K562 (cell line): ENCODE measurements around the gene DYNC1H1. TPM values are rescaled to one million over a fixed set of nuclear protein-coding genes. Genes with fewer than 3 reads are reported as not detected.
A peak's percentile ranks its signal among the peaks of the same experiment; 100 is the strongest.

Experiments
- CBX1 ChIP-seq: sonication (generic); IDR thresholded peaks from 2 replicates; pipeline ENCODE4 v1.6.1; 2016; ENCODE audit warnings: antibody characterized with exemption, low read depth, mild to moderate bottlenecking
- ELF1 ChIP-seq: fragments of 200-800 bp; sonication (Bioruptor generic); IDR thresholded peaks from 2 replicates; pipeline ENCODE4 v1.6.1; 2016; ENCODE audit warnings: missing genetic modification characterization, missing compliant biosample characterization
- EP400 ChIP-seq: fragments of 450-650 bp; IDR thresholded peaks from 2 replicates; pipeline ENCODE4 v1.6.1; 2017; ENCODE audit warnings: antibody characterized with exemption, mild to moderate bottlenecking, moderate library complexity
- ETV5 ChIP-seq: sonication (generic); formaldehyde crosslinking; IDR thresholded peaks from 2 replicates; pipeline ENCODE4 v1.4.0; 2020; ENCODE audit warnings: low read depth, mild to moderate bottlenecking, missing genetic modification reagents
- GABPB1 ChIP-seq: sonication (generic); formaldehyde crosslinking; IDR thresholded peaks from 2 replicates; pipeline ENCODE4 v1.8.0; 2022; ENCODE audit warnings: mild to moderate bottlenecking, missing genetic modification reagents
- GTF2F1 ChIP-seq: IDR thresholded peaks from 2 replicates; pipeline ENCODE4 v1.6.1; 2011; ENCODE audit warnings: low read depth, low read length, improper control_type of control experiment
- IRF2 ChIP-seq: sonication (generic); formaldehyde crosslinking; IDR thresholded peaks from 2 replicates; pipeline ENCODE4 v1.8.1; 2022; ENCODE audit warnings: mild to moderate bottlenecking, missing genetic modification reagents
- MGA ChIP-seq: fragments of 450-650 bp; IDR thresholded peaks from 2 replicates; pipeline ENCODE4 v1.6.1; 2016; ENCODE audit warnings: mild to moderate bottlenecking, moderate library complexity
- NFIC ChIP-seq: fragments of 450-650 bp; IDR thresholded peaks from 2 replicates; pipeline ENCODE4 v1.6.1; 2017; ENCODE audit warnings: mild to moderate bottlenecking, inconsistent platforms
- POLR2A ChIP-seq: fragments of 450-650 bp; conservative IDR thresholded peaks from 2 replicates; pipeline ENCODE4 v1.6.1; 2016
- POLR2B ChIP-seq: fragments of 450-650 bp; IDR thresholded peaks from 2 replicates; pipeline ENCODE4 v1.6.1; 2018; ENCODE audit warnings: low read depth; ENCODE audit not compliant: partially characterized antibody
- RBBP5 ChIP-seq: fragments of 200-600 bp; sonication (generic); IDR thresholded peaks from 2 replicates; pipeline ENCODE4 v1.6.1; 2012; ENCODE audit warnings: borderline replicate concordance, mild to moderate bottlenecking, low read length, control low read depth, inconsistent platforms; ENCODE audit not compliant: insufficient read depth, poor library complexity, severe bottlenecking
- RBM17 ChIP-seq: fragments of 200-400 bp; formaldehyde crosslinking; IDR thresholded peaks from 2 replicates; pipeline ENCODE4 v1.6.1; 2017; ENCODE audit warnings: low read depth, mild to moderate bottlenecking, low read length, borderline replicate concordance
- RFX7 ChIP-seq: fragments of 250-450 bp; sonication (Bioruptor Pico); IDR thresholded peaks from 2 replicates; pipeline ENCODE4 v1.5.1; 2021; ENCODE audit warnings: mild to moderate bottlenecking
- TCF15 ChIP-seq: fragments of 250-450 bp; sonication (Bioruptor Pico); IDR thresholded peaks from 2 replicates; pipeline ENCODE4 v1.8.0; 2022; ENCODE audit warnings: moderate library complexity, mild to moderate bottlenecking, inconsistent platforms
- ZKSCAN8 ChIP-seq: fragments of 200-800 bp; sonication (Bioruptor generic); IDR thresholded peaks from 2 replicates; pipeline ENCODE4 v1.6.1; 2016; ENCODE audit warnings: missing genetic modification characterization, missing compliant biosample characterization
- ZNF217 ChIP-seq: sonication (generic); formaldehyde crosslinking; IDR thresholded peaks from 2 replicates; pipeline ENCODE4 v1.8.0; 2022; ENCODE audit warnings: mild to moderate bottlenecking, missing genetic modification reagents
- ZSCAN29 ChIP-seq: fragments of 450-650 bp; IDR thresholded peaks from 2 replicates; pipeline ENCODE4 v1.6.1; 2017
- polyA plus RNA-seq, 8 experiments: library from polyadenylated mRNA; depleted of rRNA in 4 of 8; stranded (reverse) in 5 of 8; unstranded in 3 of 8; fragments of >200 nt; fragmentation: Nextera tagmentation in 2 of 8; fragmentation: Illumina TruSeq in 1 of 8; extraction: Ambion mirVana in 2 of 8; extraction: Trizol in 1 of 8; gene quantifications; 2 replicates each; pipeline versions ENCODE4 v1.2.1 to v1.2.3, GENCODE V29; 2011 to 2014; ENCODE audit warnings: inconsistent platforms in 1 of 8, missing spikeins in 1 of 8
- total RNA-seq, 7 experiments: library from RNA; depleted of rRNA in 6 of 7; stranded (reverse); fragments of >200 nt in 6 of 7; fragmentation: Illumina TruSeq in 2 of 7; extraction: Trizol in 2 of 7; gene quantifications; 2 replicates each; pipeline versions ENCODE4 v1.2.1 to v1.2.3, GENCODE V29; 2011 to 2021; ENCODE audit warnings: low replicate concordance in 1 of 7

DYNC1H1 gene
- total and polyA plus RNA-seq, 9 of the 15 experiments (the other 6 are each of a cell fraction or from before 2014, with no cell fraction given) = 31.9 to 335 (median 115) TPM

GRCh38 chr14:102086972-102087761, 122.8 kb downstream of the DYNC1H1 start, which contains the start of gene HSP90AA1 (continued):
- TF ChIP-seq MGA = peak; percentile 52; the same call in 1 of the 2 replicates
- TF ChIP-seq EP400 = peak; percentile 69
- TF ChIP-seq ELF1 (tag) = peak; percentile 77
- peak; percentile 98 for TF ChIP-seq POLR2A
- TF ChIP-seq CBX1 = peak; percentile 43; the same call in 1 of the 2 replicates
- TF ChIP-seq IRF2 (CRISPR knock-in tag) = no peak
- TF ChIP-seq GABPB1 (CRISPR knock-in tag) = peak; percentile 57; the same call in 1 of the 2 replicates
- TF ChIP-seq ETV5 (CRISPR knock-in tag) = peak; percentile 70
- no peak for TF ChIP-seq ZKSCAN8 (CRISPR knock-in tag)
- TF ChIP-seq TCF15 (CRISPR knock-in tag) = no peak
- peak; percentile 96 for TF ChIP-seq POLR2B
- peak; percentile 71 for TF ChIP-seq NFIC
- TF ChIP-seq GTF2F1 = peak; percentile 95
- TF ChIP-seq ZSCAN29 = no peak
- TF ChIP-seq RBBP5 = peak; percentile 75
- no peak for TF ChIP-seq RFX7 (CRISPR knock-in tag)
- TF ChIP-seq ZNF217 (CRISPR knock-in tag) = no peak
- TF ChIP-seq RBM17 = no peak
